ENCODE data around the gene RAB40B.
A peak's percentile ranks its signal among the peaks of the same experiment; 100 is the strongest.

The RAB40B gene

GRCh38 chr17:82668024-82668630 is 30.4 kb downstream of the RAB40B start:
- no peak for DNase-seq
- Mint-ChIP-seq H3K4me3 (peak overlapping the region in 1 of 2 donors; percentile 78), H3K27ac (no peak overlapping the region), H3K9me3 (no peaks in the 10 kb centered on the region), H3K4me1 (peaks cover 10% of the 10 kb centered on the region), H3K27me3 (peaks cover 8% of the 10 kb centered on the region)
- ATAC-seq = peak; percentile 16

DNA sequence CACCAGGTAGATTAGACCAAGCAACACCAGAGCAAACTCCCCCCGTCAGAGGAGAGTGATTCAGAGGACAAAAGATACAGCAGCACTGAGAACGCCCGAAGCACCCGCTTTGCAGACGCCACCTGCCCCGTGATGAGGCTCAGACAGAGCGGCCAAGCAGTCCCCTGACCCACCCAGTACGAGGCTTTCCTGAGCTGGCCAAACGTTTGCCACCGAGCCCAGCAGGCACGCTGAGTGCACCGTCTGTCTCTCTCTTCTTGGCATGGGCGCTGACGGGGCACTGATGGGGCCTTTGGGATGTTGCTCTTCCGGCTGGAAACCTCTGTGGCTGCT is 30.9 kb downstream of the RAB40B start:
- Mint-ChIP-seq H3K4me1 (peaks cover 10% of the 10 kb centered on the region), H3K27me3 (peaks cover 8% of the 10 kb centered on the region), H3K27ac (no peak overlapping the region), H3K4me3 (no peak overlapping the region), H3K9me3 (no peaks in the 10 kb centered on the region)
- no peak for ATAC-seq
- DNase-seq = no peak

- no peak for DNase-seq
- Mint-ChIP-seq H3K4me1 (peaks cover 10% of the 10 kb centered on the region), H3K27ac (no peak overlapping the region), H3K27me3 (peaks cover 8% of the 10 kb centered on the region), H3K4me3 (no peak overlapping the region), H3K9me3 (no peaks in the 10 kb centered on the region)
- ATAC-seq = no peak
Observed at GRCh38 chr17:82666931-82667667, 31.4 kb downstream of the RAB40B start.

DNA sequence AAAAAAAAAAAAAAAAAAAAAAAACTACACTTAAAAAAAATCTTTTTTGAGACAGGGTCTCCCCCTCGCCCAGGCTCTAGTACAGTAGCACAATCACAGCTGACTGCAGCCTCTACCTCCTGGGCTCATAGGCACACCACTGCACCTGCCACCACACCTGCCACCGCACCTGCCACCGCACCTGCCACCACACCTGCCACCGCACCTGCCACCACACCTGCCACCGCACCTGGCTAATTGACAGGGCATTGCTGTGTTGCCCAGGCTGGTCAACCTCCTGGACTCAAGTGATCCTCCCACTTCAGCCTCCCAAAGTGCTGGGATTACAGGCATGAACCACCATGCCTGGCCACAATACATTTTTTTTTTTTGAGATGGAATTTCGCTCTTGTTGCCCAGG is 32.6 kb downstream of the RAB40B start:
- Mint-ChIP-seq H3K27ac (no peak overlapping the region), H3K9me3 (no peaks in the 10 kb centered on the region), H3K27me3 (peaks cover 8% of the 10 kb centered on the region), H3K4me3 (no peak overlapping the region), H3K4me1 (peaks cover 10% of the 10 kb centered on the region)
- ATAC-seq = no peak
- DNase-seq = no peak

- Mint-ChIP-seq H3K4me3 (no peak overlapping the region), H3K27me3 (peaks cover 8% of the 10 kb centered on the region), H3K4me1 (peaks cover 10% of the 10 kb centered on the region), H3K9me3 (no peaks in the 10 kb centered on the region), H3K27ac (no peak overlapping the region)
- no peak for ATAC-seq
- DNase-seq = no peak
Observed at GRCh38 chr17:82665217-82665616, 33.3 kb downstream of the RAB40B start.

GRCh38 chr17:82664701-82665182 is 33.8 kb downstream of the RAB40B start:
- Mint-ChIP-seq H3K27ac (no peak overlapping the region), H3K27me3 (peaks cover 8% of the 10 kb centered on the region), H3K9me3 (no peaks in the 10 kb centered on the region), H3K4me3 (no peak overlapping the region), H3K4me1 (peaks cover 10% of the 10 kb centered on the region)
- DNase-seq = no peak
- ATAC-seq = no peak

GRCh38 chr17:82664276-82664575 is 34.3 kb downstream of the RAB40B start:
- peaks cover 10% of the 10 kb centered on the region for H3K4me1 Mint-ChIP-seq
- ATAC-seq (peak; percentile 22), DNase-seq (no peak)
- H3K9me3 Mint-ChIP-seq = no peaks in the 10 kb centered on the region
- H3K27ac Mint-ChIP-seq = no peak overlapping the region
- H3K27me3 Mint-ChIP-seq = peaks cover 8% of the 10 kb centered on the region
- H3K4me3 Mint-ChIP-seq = no peak overlapping the region

DNA sequence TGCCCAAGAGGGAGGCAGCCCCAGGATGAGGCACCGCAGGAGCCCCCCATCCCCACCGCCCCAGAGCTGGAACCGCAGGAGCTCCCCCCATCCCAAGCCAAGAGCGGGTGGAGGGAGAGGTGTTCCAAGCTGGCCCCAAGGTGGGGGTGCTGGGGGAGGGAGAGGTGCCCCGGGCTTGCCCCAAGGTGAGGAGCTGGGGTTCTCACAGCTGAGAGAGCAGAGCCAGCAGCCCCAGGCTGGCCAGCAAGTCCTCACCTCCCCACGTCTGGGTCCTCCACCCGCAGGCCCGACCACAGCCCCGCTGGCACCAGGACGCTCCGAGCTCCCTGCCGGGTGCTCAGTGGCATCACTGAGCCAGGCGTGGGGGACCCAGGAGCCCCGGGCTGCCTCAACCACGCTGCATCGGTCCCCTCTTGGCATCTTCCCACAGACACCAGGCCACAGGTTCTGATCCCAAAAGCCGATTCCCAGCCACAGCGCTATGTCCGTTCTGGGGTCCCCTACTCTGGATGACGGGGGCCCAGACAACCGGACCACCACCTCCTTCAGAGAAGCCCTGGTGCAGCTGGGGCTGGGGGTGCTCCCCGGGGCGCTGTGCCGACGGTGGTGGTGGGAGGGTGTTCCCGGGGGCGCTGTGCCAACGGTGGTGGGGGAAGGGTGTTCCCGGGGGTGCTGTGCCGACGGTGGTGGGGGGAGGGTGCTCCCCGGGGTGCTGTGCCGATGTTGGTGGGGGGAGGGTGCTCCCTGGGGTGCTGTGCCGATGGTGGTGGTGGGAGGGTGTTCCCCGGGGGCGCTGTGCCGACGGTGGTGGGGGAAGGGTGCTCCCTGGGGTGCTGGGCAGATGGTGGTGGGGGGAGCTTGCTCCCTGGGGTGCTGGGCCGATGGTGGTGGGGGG is 34.9 kb downstream of the RAB40B start:
- Mint-ChIP-seq H3K9me3 (no peaks in the 10 kb centered on the region), H3K4me1 (peaks cover 5% of the 10 kb centered on the region), H3K27me3 (peaks cover 6% of the 10 kb centered on the region), H3K27ac (no peak overlapping the region), H3K4me3 (no peak overlapping the region)
- DNase-seq (no peak), ATAC-seq (peak; percentile 11)

GRCh38 chr17:82662711-82663261 is 35.7 kb downstream of the RAB40B start:
- no peak overlapping the region for H3K4me3 Mint-ChIP-seq
- no peaks in the 10 kb centered on the region for H3K27me3 Mint-ChIP-seq
- H3K4me1 Mint-ChIP-seq = no peaks in the 10 kb centered on the region
- ATAC-seq = peak; percentile 29
- DNase-seq = no peak
- H3K27ac Mint-ChIP-seq = peak overlapping the region in 1 of 2 donors; percentile 54
- H3K9me3 Mint-ChIP-seq = no peaks in the 10 kb centered on the region

GRCh38 chr17:82661717-82662683 is 36.5 kb downstream of the RAB40B start:
- no peak overlapping the region for H3K4me3 Mint-ChIP-seq
- no peak for DNase-seq
- no peaks in the 10 kb centered on the region for H3K27me3 Mint-ChIP-seq
- no peak overlapping the region for H3K27ac Mint-ChIP-seq
- H3K4me1 Mint-ChIP-seq = no peaks in the 10 kb centered on the region
- ATAC-seq = no peak
- H3K9me3 Mint-ChIP-seq = no peaks in the 10 kb centered on the region

DNA sequence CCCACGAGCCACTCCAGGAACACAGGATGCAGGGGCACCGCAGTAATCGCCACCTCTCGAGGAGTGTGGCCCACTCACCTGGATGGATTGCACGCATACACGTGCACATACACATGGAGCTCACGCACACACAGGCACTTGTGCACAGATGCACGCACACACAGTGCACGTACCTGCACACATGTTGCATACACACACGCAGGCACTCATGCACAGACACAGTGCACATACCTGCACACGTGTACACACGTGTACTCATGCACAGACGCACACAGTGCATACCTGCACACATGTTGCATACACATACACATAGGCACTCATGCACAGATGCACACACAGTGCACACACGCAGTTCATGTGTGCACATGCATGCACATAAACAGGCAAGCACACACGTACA is 38.6 kb downstream of the RAB40B start:
- Mint-ChIP-seq H3K4me3 (no peak overlapping the region), H3K9me3 (no peaks in the 10 kb centered on the region), H3K4me1 (no peaks in the 10 kb centered on the region), H3K27ac (no peak overlapping the region), H3K27me3 (no peaks in the 10 kb centered on the region)
- no peak for ATAC-seq
- no peak for DNase-seq

GRCh38 chr17:82658796-82659452 is 39.6 kb downstream of the RAB40B start:
- ATAC-seq = no peak
- Mint-ChIP-seq H3K27ac (no peak overlapping the region), H3K4me3 (no peak overlapping the region), H3K4me1 (no peaks in the 10 kb centered on the region), H3K9me3 (no peaks in the 10 kb centered on the region), H3K27me3 (no peaks in the 10 kb centered on the region)
- no peak for DNase-seq

DNA sequence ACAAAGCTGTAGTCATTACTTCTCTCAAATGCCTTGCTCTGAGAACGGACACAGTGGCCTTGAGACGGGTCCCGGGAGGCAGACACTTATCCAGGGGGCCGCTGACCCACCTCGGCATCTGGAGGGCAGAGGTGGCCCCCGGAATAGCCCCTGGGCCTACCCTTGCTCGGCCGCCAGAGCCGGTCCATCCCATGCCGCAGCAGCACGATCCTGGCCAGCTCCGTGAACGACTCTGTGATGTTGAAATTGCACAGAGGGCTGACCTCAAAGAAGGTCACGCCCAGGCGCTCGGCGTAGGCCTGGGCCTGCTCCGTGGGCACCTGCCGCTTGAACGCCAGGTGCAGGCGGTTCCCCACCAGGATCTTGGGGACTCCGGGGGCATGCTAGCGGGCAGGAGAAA is 40.2 kb downstream of the RAB40B start:
- no peak overlapping the region for H3K27ac Mint-ChIP-seq
- H3K4me3 Mint-ChIP-seq = no peak overlapping the region
- ATAC-seq (no peak), DNase-seq (no peak)
- H3K9me3 Mint-ChIP-seq = no peaks in the 10 kb centered on the region
- no peaks in the 10 kb centered on the region for H3K4me1 Mint-ChIP-seq
- H3K27me3 Mint-ChIP-seq = no peaks in the 10 kb centered on the region

DNA sequence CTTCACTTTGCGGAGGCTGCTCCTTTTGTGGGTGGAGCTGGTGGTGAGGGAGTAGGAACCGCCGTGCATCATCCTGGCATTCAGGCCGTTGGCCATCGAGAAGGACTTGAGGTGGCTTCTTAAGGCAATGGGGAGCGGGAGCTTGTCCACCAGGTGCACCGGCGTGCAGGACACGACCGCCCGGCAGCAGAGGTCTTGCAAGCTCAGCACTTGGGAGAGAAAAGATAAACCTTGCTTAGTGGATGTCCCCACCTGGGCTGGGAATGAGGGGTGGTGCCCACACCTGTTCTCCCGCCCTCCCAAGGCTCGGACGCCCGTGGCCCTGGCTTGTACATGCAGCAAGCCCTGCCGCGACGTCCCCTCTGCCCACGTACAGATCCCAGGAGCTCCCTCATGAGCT is 40.6 kb downstream of the RAB40B start:
- no peak overlapping the region for H3K4me3 Mint-ChIP-seq

More for the DNA sequence above, 40.6 kb downstream of the RAB40B start:
- no peaks in the 10 kb centered on the region for H3K27me3 Mint-ChIP-seq
- H3K27ac Mint-ChIP-seq = no peak overlapping the region
- H3K9me3 Mint-ChIP-seq = no peaks in the 10 kb centered on the region
- ATAC-seq (no peak), DNase-seq (no peak)
- H3K4me1 Mint-ChIP-seq = no peaks in the 10 kb centered on the region

Measured in stimulated activated naive CD8-positive, alpha-beta T cell treated with anti-CD3 and anti-CD28 coated beads, Interleukin-15, amount 100 ng/mL, for 72 hours (primary cell).